ENCODE measurements around the gene PRLH.

Gene PRLH

GRCh38 chr2:237534380-237534779 lies 32.0 kb upstream of the PRLH start:
- H3K27me3 Mint-ChIP-seq, result no peaks in the 10 kb centered on the region
- no peak overlapping the region for H3K27ac Mint-ChIP-seq
- no peak overlapping the region for H3K4me3 Mint-ChIP-seq

GRCh38 chr2:237535385-237536082 lies 30.8 kb upstream of the PRLH start:
- no peaks in the 10 kb centered on the region for H3K27me3 Mint-ChIP-seq
- H3K27ac Mint-ChIP-seq, result no peak overlapping the region
- no peaks in the 10 kb centered on the region for H3K4me1 Mint-ChIP-seq (ENCODE audit: low read depth)
- H3K36me3 Mint-ChIP-seq (ENCODE audit: low read depth), result no peaks in the 10 kb centered on the region
- H3K9me3 Mint-ChIP-seq, result no peaks in the 10 kb centered on the region
- no peak overlapping the region for H3K4me3 Mint-ChIP-seq

More at GRCh38 chr2:237534380-237534779, 32.0 kb upstream of the PRLH start:
- no peaks in the 10 kb centered on the region for H3K9me3 Mint-ChIP-seq
- no peaks in the 10 kb centered on the region for H3K4me1 Mint-ChIP-seq (ENCODE audit: low read depth)
- no peaks in the 10 kb centered on the region for H3K36me3 Mint-ChIP-seq (ENCODE audit: low read depth)

- Mint-ChIP-seq H3K36me3 (ENCODE audit: low read depth) (no peaks in the 10 kb centered on the region), H3K27ac (no peak overlapping the region), H3K27me3 (no peaks in the 10 kb centered on the region), H3K4me3 (no peak overlapping the region), H3K9me3 (no peaks in the 10 kb centered on the region), H3K4me1 (ENCODE audit: low read depth) (no peaks in the 10 kb centered on the region)
Measured at GRCh38 chr2:237536083-237536415, 30.3 kb upstream of the PRLH start.

- no peak overlapping the region for H3K4me3 Mint-ChIP-seq
- H3K27ac Mint-ChIP-seq, result no peak overlapping the region
- no peaks in the 10 kb centered on the region for H3K9me3 Mint-ChIP-seq
- no peaks in the 10 kb centered on the region for H3K27me3 Mint-ChIP-seq
- H3K36me3 Mint-ChIP-seq (ENCODE audit: low read depth), result no peaks in the 10 kb centered on the region
- no peaks in the 10 kb centered on the region for H3K4me1 Mint-ChIP-seq (ENCODE audit: low read depth)
Measured at GRCh38 chr2:237536617-237537016, 29.8 kb upstream of the PRLH start.

GRCh38 chr2:237538001-237538720 lies 28.2 kb upstream of the PRLH start:
- Mint-ChIP-seq H3K4me1 (ENCODE audit: low read depth) (no peaks in the 10 kb centered on the region), H3K36me3 (ENCODE audit: low read depth) (no peaks in the 10 kb centered on the region), H3K4me3 (no peak overlapping the region), H3K9me3 (no peaks in the 10 kb centered on the region), H3K27me3 (no peaks in the 10 kb centered on the region), H3K27ac (no peak overlapping the region)

GRCh38 chr2:237538901-237539300 lies 27.5 kb upstream of the PRLH start:
- Mint-ChIP-seq H3K27ac (no peak overlapping the region), H3K36me3 (ENCODE audit: low read depth) (no peaks in the 10 kb centered on the region), H3K9me3 (no peaks in the 10 kb centered on the region), H3K27me3 (no peaks in the 10 kb centered on the region), H3K4me1 (ENCODE audit: low read depth) (no peaks in the 10 kb centered on the region), H3K4me3 (no peak overlapping the region)

GRCh38 chr2:237539681-237540080 lies 26.7 kb upstream of the PRLH start:
- Mint-ChIP-seq H3K27me3 (no peaks in the 10 kb centered on the region), H3K4me3 (no peak overlapping the region), H3K9me3 (no peaks in the 10 kb centered on the region), H3K27ac (no peak overlapping the region), H3K36me3 (ENCODE audit: low read depth) (no peaks in the 10 kb centered on the region), H3K4me1 (ENCODE audit: low read depth) (no peaks in the 10 kb centered on the region)

GRCh38 chr2:237540223-237540775 lies 26.1 kb upstream of the PRLH start:
- H3K4me1 Mint-ChIP-seq (ENCODE audit: low read depth), result no peaks in the 10 kb centered on the region
- no peaks in the 10 kb centered on the region for H3K9me3 Mint-ChIP-seq
- H3K27ac Mint-ChIP-seq, result no peak overlapping the region
- no peaks in the 10 kb centered on the region for H3K36me3 Mint-ChIP-seq (ENCODE audit: low read depth)
- no peaks in the 10 kb centered on the region for H3K27me3 Mint-ChIP-seq
- no peak overlapping the region for H3K4me3 Mint-ChIP-seq

- no peak overlapping the region for H3K4me3 Mint-ChIP-seq
- no peaks in the 10 kb centered on the region for H3K27me3 Mint-ChIP-seq
- H3K27ac Mint-ChIP-seq, result no peak overlapping the region
- no peaks in the 10 kb centered on the region for H3K4me1 Mint-ChIP-seq (ENCODE audit: low read depth)
- no peaks in the 10 kb centered on the region for H3K9me3 Mint-ChIP-seq
- no peaks in the 10 kb centered on the region for H3K36me3 Mint-ChIP-seq (ENCODE audit: low read depth)
Measured at GRCh38 chr2:237540823-237541222, 25.6 kb upstream of the PRLH start.

- Mint-ChIP-seq H3K36me3 (ENCODE audit: low read depth) (no peaks in the 10 kb centered on the region), H3K4me3 (no peak overlapping the region), H3K9me3 (no peaks in the 10 kb centered on the region), H3K27me3 (no peaks in the 10 kb centered on the region), H3K27ac (no peak overlapping the region), H3K4me1 (ENCODE audit: low read depth) (no peaks in the 10 kb centered on the region)
Measured at GRCh38 chr2:237541243-237541642, 25.1 kb upstream of the PRLH start.

GRCh38 chr2:237542001-237542704 lies 24.2 kb upstream of the PRLH start:
- Mint-ChIP-seq H3K4me3 (no peak overlapping the region), H3K9me3 (no peaks in the 10 kb centered on the region), H3K27ac (no peak overlapping the region), H3K27me3 (no peaks in the 10 kb centered on the region), H3K36me3 (ENCODE audit: low read depth) (no peaks in the 10 kb centered on the region), H3K4me1 (ENCODE audit: low read depth) (no peaks in the 10 kb centered on the region)

- Mint-ChIP-seq H3K4me1 (ENCODE audit: low read depth) (no peaks in the 10 kb centered on the region), H3K36me3 (ENCODE audit: low read depth) (no peaks in the 10 kb centered on the region), H3K9me3 (no peaks in the 10 kb centered on the region), H3K4me3 (no peak overlapping the region), H3K27ac (no peak overlapping the region), H3K27me3 (no peaks in the 10 kb centered on the region)
Measured at GRCh38 chr2:237546040-237546875, 20.1 kb upstream of the PRLH start.

GRCh38 chr2:237546876-237547395 lies 19.4 kb upstream of the PRLH start:
- Mint-ChIP-seq H3K36me3 (ENCODE audit: low read depth) (no peaks in the 10 kb centered on the region), H3K4me3 (no peak overlapping the region), H3K27me3 (no peaks in the 10 kb centered on the region), H3K4me1 (ENCODE audit: low read depth) (no peaks in the 10 kb centered on the region), H3K9me3 (no peaks in the 10 kb centered on the region), H3K27ac (no peak overlapping the region)

- Mint-ChIP-seq H3K4me1 (ENCODE audit: low read depth) (no peaks in the 10 kb centered on the region), H3K36me3 (ENCODE audit: low read depth) (no peaks in the 10 kb centered on the region), H3K4me3 (no peak overlapping the region), H3K27me3 (no peaks in the 10 kb centered on the region), H3K9me3 (no peaks in the 10 kb centered on the region), H3K27ac (no peak overlapping the region)
Measured at GRCh38 chr2:237547841-237548416, 18.4 kb upstream of the PRLH start.

Data from stimulated activated naive CD8-positive, alpha-beta T cell treated with anti-CD3 and anti-CD28 coated beads, Interleukin-15, Interleukin-2, amounts not matched to agents 100 ng/mL and 50 ng/mL, for 24 hours (primary cell).